ENCODE data around the gene CHERP.

DNA sequence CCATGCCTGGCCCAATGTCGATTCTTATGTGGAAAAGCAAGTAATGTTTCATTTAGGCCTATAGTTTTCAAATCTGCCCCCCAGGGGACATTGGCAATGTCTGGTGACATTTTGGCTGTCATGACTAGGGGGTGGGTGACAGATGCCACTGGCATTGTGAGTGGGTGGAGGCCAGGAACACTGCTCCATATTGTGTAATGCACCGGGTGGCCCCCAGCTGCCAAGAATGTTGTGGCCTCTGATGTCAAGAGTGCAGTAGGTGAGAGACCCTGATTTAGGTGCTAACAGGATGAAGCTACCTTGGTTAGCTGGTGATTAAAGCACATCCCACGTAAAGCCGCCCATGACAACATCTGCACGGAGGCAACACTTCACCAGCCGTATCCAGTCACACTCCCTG, 35.3 kb downstream of the CHERP start:
- TF ChIP-seq, protein P1, sequence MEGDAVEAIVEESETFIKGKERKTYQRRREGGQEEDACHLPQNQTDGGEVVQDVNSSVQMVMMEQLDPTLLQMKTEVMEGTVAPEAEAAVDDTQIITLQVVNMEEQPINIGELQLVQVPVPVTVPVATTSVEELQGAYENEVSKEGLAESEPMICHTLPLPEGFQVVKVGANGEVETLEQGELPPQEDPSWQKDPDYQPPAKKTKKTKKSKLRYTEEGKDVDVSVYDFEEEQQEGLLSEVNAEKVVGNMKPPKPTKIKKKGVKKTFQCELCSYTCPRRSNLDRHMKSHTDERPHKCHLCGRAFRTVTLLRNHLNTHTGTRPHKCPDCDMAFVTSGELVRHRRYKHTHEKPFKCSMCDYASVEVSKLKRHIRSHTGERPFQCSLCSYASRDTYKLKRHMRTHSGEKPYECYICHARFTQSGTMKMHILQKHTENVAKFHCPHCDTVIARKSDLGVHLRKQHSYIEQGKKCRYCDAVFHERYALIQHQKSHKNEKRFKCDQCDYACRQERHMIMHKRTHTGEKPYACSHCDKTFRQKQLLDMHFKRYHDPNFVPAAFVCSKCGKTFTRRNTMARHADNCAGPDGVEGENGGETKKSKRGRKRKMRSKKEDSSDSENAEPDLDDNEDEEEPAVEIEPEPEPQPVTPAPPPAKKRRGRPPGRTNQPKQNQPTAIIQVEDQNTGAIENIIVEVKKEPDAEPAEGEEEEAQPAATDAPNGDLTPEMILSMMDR (IDR thresholded peaks at IDR 0.05), result no peak
- TF ChIP-seq EZH2 (IDR thresholded peaks at IDR 0.05; ENCODE audit: borderline replicate concordance, insufficient read depth, low read depth, low read length, poor library complexity, severe bottlenecking), result no peak
